ENCODE measurements around the gene PTGFRN. TPM values are rescaled to one million over a fixed set of nuclear protein-coding genes. Genes with fewer than 3 reads are reported as not detected.
"Not testable (repeated sequence)": the region's sequence is repeated elsewhere in the genome, so short reads cannot be mapped to it uniquely, and the experiment has no call there.

Gene PTGFRN
- total RNA-seq, 1 experiment from 2014 or later: 60.6 TPM

- TF ChIP-seq REST (IDR thresholded peaks at IDR 0.05; ENCODE audit: low read depth) (no peak), EZH2 (IDR thresholded peaks at IDR 0.05) (no peak), MAX (IDR thresholded peaks at IDR 0.05) (no peak), SRF (IDR thresholded peaks at IDR 0.05; ENCODE audit: low read depth) (no peak), TCF7L2 (IDR thresholded peaks at IDR 0.05; ENCODE audit: borderline replicate concordance, extremely low read depth, insufficient read depth, insufficient read length) (no peak), ELF1 (IDR thresholded peaks at IDR 0.05; ENCODE audit: borderline replicate concordance, low read depth) (no peak)
Observed at GRCh38 chr1:116972674-116973030, 62.9 kb downstream of the PTGFRN start (continued).

- BruUV-seq (replicated peaks); H3K9me3 ChIP-seq (ENCODE audit: control insufficient read depth in 1 of 2, insufficient read depth in 1 of 2, low read depth in 1 of 2, low read length in 2 of 2); H3K9me2 ChIP-seq (ENCODE audit: insufficient read depth); POLR2A ChIA-PET; H3K4me1 ChIP-seq (ENCODE audit: control insufficient read depth in 1 of 2, insufficient read depth in 2 of 2, low read length in 2 of 2); ATAC-seq; H4K20me1 ChIP-seq (ENCODE audit: insufficient read depth); H3K27me3 ChIP-seq (ENCODE audit: insufficient read depth, low read length); H3K36me3 ChIP-seq (ENCODE audit: control insufficient read depth in 1 of 2, insufficient read depth in 2 of 2, low read length in 2 of 2); H2AFZ ChIP-seq (ENCODE audit: low read depth, low read length, poor library complexity, severe bottlenecking); DNase-seq (ENCODE audit: low read depth, low spot score); H3K9ac ChIP-seq (ENCODE audit: low read length); RAD21 ChIA-PET (ENCODE audit: low non-redundant PET in 1 of 2, low total read pairs in 2 of 2, uncharacterized antibody in 2 of 2, unreplicated experiment in 2 of 2); H3K4me3 ChIP-seq (replicated peaks in 1 of 2; ENCODE audit: low read depth in 1 of 2, low read length in 2 of 2); H3K27ac ChIP-seq (ENCODE audit: low read depth, low read length); H3K79me2 ChIP-seq (ENCODE audit: insufficient read depth, low read length); intact Hi-C loops (cut with micrococcal nuclease); H3K4me2 ChIP-seq (ENCODE audit: low read length); CTCF ChIA-PET: not testable (repeated sequence)
Observed at GRCh38 chr1:116980309-116980708, 70.6 kb downstream of the PTGFRN start.

Data from HCT116 (cell line).